ES-I3 (cell line): ENCODE data around the gene PROX2.

ENCODE experiments used
- H3K36me3 ChIP-seq: 2 replicates; pipeline ENCODE4 v1.6.1; 2013; ENCODE audit warnings: mild to moderate bottlenecking, low read length, control low read depth, moderate library complexity; ENCODE audit not compliant: insufficient read depth
- H3K4me1 ChIP-seq: 2 replicates; pipeline ENCODE4 v1.6.1; 2013; ENCODE audit warnings: mild to moderate bottlenecking, control low read depth, low read length; ENCODE audit not compliant: insufficient read depth
- H3K9ac ChIP-seq: 2 replicates; pipeline ENCODE4 v1.6.1; 2013; ENCODE audit warnings: low read depth, mild to moderate bottlenecking, low read length, moderate library complexity
- H3K9me3 ChIP-seq: 2 replicates; pipeline ENCODE4 v1.6.1; 2013; ENCODE audit warnings: mild to moderate bottlenecking, low read length, moderate library complexity; ENCODE audit not compliant: control insufficient read depth, insufficient read depth

The PROX2 gene

GRCh38 chr14:74879427-74880182 is 3.7 kb upstream of the PROX2 start:
- H3K9ac ChIP-seq, result no peak overlapping the region; the same call in 1 of the 2 replicates
- H3K36me3 ChIP-seq, result no peaks in the 10 kb centered on the region
- no peaks in the 10 kb centered on the region for H3K9me3 ChIP-seq
- H3K4me1 ChIP-seq, result peaks cover 7% of the 10 kb centered on the region; the same call in 1 of the 2 replicates

- Histone ChIP-seq H3K4me1 (no peaks in the 10 kb centered on the region), H3K9me3 (no peaks in the 10 kb centered on the region), H3K36me3 (no peaks in the 10 kb centered on the region), H3K9ac (no peak overlapping the region)
Observed at GRCh38 chr14:74875204-74875603, 741 bp downstream of the PROX2 start.

DNA sequence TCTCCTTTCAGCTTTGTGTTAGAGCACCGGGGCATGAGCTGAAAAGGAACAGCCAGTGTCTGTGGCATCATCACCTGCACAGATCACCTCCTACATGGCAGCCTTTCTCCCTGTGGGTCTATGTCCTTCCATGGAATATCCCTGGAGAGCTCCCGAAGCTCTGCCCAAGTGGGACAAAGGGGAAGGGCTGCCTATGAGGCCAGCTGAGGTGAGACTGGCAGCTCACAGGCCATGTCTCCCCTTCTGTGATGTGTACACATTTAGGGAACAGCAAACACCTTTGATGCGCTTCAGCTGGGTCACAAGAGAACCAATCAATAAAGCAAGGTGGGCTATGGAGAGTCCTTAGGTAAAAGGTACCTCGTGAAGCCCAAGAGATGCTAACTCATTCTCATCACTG is 4.1 kb downstream of the PROX2 start:
- Histone ChIP-seq H3K36me3 (no peaks in the 10 kb centered on the region), H3K4me1 (no peaks in the 10 kb centered on the region), H3K9me3 (no peaks in the 10 kb centered on the region), H3K9ac (no peak overlapping the region)

GRCh38 chr14:74868739-74869138 is 7.2 kb downstream of the PROX2 start:
- no peaks in the 10 kb centered on the region for H3K4me1 ChIP-seq
- no peaks in the 10 kb centered on the region for H3K36me3 ChIP-seq
- no peak overlapping the region for H3K9ac ChIP-seq
- no peaks in the 10 kb centered on the region for H3K9me3 ChIP-seq

- Histone ChIP-seq H3K36me3 (no peaks in the 10 kb centered on the region), H3K9ac (no peak overlapping the region), H3K4me1 (no peaks in the 10 kb centered on the region), H3K9me3 (no peaks in the 10 kb centered on the region)
Observed at GRCh38 chr14:74867673-74868072, 8.3 kb downstream of the PROX2 start.

GRCh38 chr14:74866708-74867389 is 9.1 kb downstream of the PROX2 start:
- Histone ChIP-seq H3K9me3 (no peaks in the 10 kb centered on the region), H3K4me1 (no peaks in the 10 kb centered on the region), H3K9ac (no peak overlapping the region), H3K36me3 (no peaks in the 10 kb centered on the region)

DNA sequence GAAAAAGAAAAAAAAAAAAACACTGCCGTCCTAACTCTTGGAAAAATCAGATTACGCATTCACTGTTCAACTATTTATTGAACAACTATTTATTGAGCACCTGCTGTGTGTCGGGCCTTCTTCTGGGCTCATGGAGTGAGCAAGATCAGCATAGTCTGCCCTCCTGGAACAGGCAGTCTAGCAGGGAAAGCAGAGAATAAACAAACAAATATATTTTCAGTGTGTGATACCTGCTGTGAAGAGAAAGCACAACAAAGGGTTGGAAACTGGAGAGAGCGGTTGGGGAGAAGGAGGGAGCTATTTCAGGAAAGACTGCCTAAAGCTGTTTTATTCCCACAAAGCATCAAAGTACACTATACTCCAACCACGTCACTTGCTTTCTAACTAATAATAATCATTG is 10.8 kb downstream of the PROX2 start:
- no peaks in the 10 kb centered on the region for H3K4me1 ChIP-seq
- no peaks in the 10 kb centered on the region for H3K36me3 ChIP-seq
- no peak overlapping the region for H3K9ac ChIP-seq
- H3K9me3 ChIP-seq, result no peaks in the 10 kb centered on the region

GRCh38 chr14:74864198-74864597 is 11.7 kb downstream of the PROX2 start:
- no peaks in the 10 kb centered on the region for H3K4me1 ChIP-seq
- no peaks in the 10 kb centered on the region for H3K36me3 ChIP-seq
- no peaks in the 10 kb centered on the region for H3K9me3 ChIP-seq
- no peak overlapping the region for H3K9ac ChIP-seq

GRCh38 chr14:74863274-74863673 is 12.7 kb downstream of the PROX2 start:
- Histone ChIP-seq H3K36me3 (no peaks in the 10 kb centered on the region), H3K4me1 (no peaks in the 10 kb centered on the region), H3K9ac (no peak overlapping the region), H3K9me3 (no peaks in the 10 kb centered on the region)

DNA sequence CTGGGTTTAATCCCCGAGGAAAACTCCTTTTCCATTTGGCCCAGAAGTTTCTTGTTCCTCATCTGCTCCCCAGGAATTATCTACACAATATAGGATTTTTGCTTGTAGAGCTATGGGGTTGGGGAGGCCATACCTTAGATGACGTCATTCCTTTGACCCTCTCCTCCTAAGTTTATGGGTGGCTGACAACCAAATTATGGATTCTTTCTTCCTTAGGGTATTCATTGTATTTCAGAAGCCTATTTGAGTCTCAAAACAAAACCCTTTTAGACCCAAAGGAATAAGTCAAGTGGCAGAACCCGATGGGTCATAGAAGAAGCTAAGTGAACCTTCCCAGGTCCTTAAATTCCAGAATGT is 14.2 kb downstream of the PROX2 start:
- no peaks in the 10 kb centered on the region for H3K36me3 ChIP-seq

DNA sequence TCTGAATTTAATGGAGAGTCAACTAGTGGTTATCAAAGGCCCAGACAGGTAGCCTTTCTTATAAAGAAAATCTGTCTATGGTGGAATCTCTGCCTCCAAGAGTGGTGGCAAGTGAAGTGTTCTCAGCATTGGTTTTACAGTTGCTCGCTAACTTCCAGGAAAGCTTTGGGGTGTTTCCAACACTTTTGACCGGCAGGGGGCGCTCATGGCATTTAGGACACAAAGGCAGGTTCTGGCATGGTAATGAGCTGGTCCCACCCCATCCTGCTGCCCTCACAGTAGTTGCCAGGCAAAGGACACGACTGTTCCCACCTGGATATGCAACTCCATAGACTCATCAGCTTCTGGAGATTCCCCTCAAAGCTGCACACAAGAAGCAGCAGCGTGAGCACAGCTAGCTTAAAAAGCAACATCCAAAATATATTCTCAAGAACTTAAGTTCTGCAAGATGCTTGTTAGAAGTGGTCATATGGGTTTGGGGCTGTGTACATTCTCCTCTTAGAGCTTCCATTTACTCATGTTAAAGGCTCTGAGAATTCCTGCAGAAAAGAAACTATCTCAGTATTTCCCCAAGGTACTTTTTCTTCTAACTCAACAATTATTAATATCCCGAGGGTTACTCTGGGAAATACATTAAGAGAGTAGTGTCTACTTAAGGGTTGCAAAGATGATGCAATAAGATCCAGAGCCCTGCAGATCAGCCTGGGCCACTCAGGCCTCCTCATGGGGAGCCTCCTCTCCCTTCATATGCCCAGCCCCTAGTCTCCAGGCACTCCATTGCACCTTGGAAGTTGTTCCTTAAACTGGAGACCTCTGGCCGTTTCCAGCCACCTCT is 14.8 kb downstream of the PROX2 start:
- Histone ChIP-seq H3K36me3 (no peaks in the 10 kb centered on the region), H3K9me3 (no peaks in the 10 kb centered on the region), H3K9ac (no peak overlapping the region), H3K4me1 (no peaks in the 10 kb centered on the region)

More for the DNA sequence above, 14.2 kb downstream of the PROX2 start:
- Histone ChIP-seq H3K9ac (no peak overlapping the region), H3K4me1 (no peaks in the 10 kb centered on the region), H3K9me3 (no peaks in the 10 kb centered on the region)

GRCh38 chr14:74859757-74860552 is 16.0 kb downstream of the PROX2 start:
- Histone ChIP-seq H3K4me1 (no peaks in the 10 kb centered on the region), H3K9ac (no peak overlapping the region), H3K9me3 (no peaks in the 10 kb centered on the region), H3K36me3 (no peaks in the 10 kb centered on the region)

DNA sequence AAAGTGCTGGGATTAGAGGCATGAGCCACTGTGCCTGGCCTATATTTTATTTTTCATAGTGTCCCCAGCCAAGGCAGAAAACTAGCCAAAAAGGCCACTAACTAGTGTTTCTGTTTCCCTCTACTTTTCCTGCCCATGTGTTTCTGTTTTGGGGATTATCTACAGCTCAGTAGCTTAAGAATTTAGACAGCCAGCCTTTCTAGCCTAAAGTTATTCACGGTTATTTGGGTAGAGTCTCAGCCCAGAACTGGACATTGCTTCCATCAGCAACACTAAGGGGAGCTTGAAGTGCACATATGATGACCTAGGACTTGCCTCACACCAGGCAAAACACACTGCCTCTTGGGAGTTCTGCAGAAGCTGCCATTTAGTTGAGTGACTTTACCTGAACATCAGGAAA is 17.9 kb downstream of the PROX2 start:
- Histone ChIP-seq H3K9ac (no peak overlapping the region), H3K36me3 (no peaks in the 10 kb centered on the region), H3K4me1 (no peaks in the 10 kb centered on the region), H3K9me3 (no peaks in the 10 kb centered on the region)

DNA sequence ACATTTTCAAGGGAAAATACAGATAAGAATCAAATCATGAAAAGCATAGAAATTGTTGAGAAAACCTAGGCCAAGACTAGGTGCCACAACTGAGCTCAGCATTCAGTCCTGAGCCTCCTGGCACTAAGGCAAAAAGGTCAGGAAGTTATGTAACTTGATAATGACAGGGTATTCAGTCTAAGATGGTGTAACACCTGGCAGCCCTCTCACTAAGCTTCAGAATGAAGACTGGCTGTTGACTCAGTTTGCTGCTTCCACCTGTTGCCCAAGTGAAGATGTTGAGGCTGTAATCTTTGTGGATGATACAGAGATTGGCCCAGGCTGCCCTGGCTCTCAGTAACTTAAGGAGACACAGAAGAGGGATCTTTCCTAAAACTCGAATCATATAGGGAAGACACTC is 19.6 kb downstream of the PROX2 start:
- no peaks in the 10 kb centered on the region for H3K36me3 ChIP-seq
- no peaks in the 10 kb centered on the region for H3K9me3 ChIP-seq
- no peak overlapping the region for H3K9ac ChIP-seq
- H3K4me1 ChIP-seq, result no peaks in the 10 kb centered on the region
